HCT116 (cell line): Measurements from ENCODE around the gene CIP2A.

Experiments used
- CTCF ChIP-seq, 3 experiments: fragments of 200-600 bp in 1 of 3; sonication (generic) in 1 of 3; IDR thresholded peaks in 2 of 3; conservative IDR thresholded peaks in 1 of 3; 2 replicates each; pipeline ENCODE4 v1.5.1; 2012 to 2017; ENCODE audit warnings: low read depth in 2 of 3, low read length in 2 of 3, antibody characterized with exemption in 1 of 3, borderline replicate concordance in 1 of 3, control low read depth in 1 of 3, mild to moderate bottlenecking in 1 of 3, mixed read lengths in 1 of 3, mixed run types in 1 of 3, moderate library complexity in 1 of 3; ENCODE audit not compliant: insufficient read depth in 1 of 3
- EGR1 ChIP-seq: IDR thresholded peaks from 2 replicates; pipeline ENCODE4 v1.6.1; 2012; ENCODE audit warnings: low read depth
- ELF1 ChIP-seq: IDR thresholded peaks from 2 replicates; pipeline ENCODE4 v1.6.1; 2012; ENCODE audit warnings: low read depth, borderline replicate concordance
- POLR2A ChIP-seq: IDR thresholded peaks from 2 replicates; pipeline ENCODE4 v1.7.0; 2011; ENCODE audit warnings: borderline replicate concordance; ENCODE audit not compliant: insufficient read depth, insufficient read length; ENCODE audit errors: extremely low read depth
- POLR2AphosphoS5 ChIP-seq: IDR thresholded peaks from 2 replicates; pipeline ENCODE4 v1.6.1; 2011; ENCODE audit warnings: mild to moderate bottlenecking, low read depth, low read length, moderate library complexity
- YY1 ChIP-seq: IDR thresholded peaks from 2 replicates; pipeline ENCODE4 v1.6.1; 2011; ENCODE audit warnings: low read length, low read depth, moderate library complexity, mild to moderate bottlenecking; ENCODE audit not compliant: insufficient replicate concordance; ENCODE audit errors: extremely low read depth

GRCh38 chr3:108503722-108504121 lies 85.5 kb downstream of the CIP2A start:
- no peak for TF ChIP-seq POLR2A
- TF ChIP-seq CTCF (IDR thresholded peaks at IDR 0.05 in 2 of 3, conservative IDR thresholded peaks at IDR 0.05 in 1 of 3; ENCODE audit: borderline replicate concordance in 1 of 3, insufficient read depth in 1 of 3, low read depth in 2 of 3, low read length in 2 of 3), result no peak
- no peak for TF ChIP-seq EGR1
- no peak for TF ChIP-seq ELF1
- TF ChIP-seq YY1, result no peak
- no peak for TF ChIP-seq POLR2AphosphoS5
